ENCODE data around the gene TAF1C.

TAF1C gene

DNA sequence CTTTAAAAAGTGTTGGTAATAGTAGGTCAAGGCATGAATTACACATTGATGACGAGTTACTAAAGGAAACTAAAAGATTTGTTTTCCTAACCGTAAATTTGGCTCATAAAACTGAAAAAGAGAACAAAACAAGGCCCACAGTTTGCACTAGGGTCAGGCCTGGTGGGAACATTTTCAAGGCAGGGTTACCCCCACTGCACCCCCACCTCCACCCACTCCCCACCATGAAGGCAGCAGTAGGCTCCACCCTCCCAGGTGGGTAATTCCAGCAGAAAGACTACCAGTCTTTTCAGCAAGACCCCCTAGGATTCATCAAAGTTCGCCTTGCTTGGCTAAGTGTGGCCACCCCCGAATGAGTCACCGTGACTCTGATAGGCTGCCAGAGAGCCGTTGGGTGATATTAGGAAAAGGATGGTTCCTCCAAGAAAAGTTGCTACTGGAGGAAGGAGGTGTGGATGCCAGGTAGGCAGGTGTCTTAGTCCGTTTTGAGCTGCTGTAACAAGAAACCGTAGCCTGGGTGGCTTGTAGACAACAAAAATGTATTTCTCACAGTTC lies 33.1 kb downstream of the TAF1C start:
- DNase-seq = no peak

DNA sequence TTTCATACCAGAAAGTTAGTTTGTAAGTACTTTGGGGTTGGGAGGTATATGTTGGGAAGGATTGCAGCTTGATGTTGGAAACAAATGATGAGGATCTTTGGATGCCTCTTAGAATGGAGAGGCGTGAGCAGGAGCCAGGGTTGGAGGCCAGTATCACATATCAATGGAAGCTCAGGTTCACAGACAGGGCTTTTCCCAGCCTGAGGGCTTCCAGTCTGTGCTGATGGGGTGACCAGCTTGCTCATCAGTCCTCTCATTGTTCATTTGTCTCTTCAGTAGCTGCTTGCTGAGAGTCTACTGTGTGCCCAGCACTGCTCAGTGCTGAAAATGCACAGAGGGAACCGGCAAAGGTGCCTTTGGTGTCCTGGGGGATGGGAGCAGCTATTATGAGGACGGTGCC lies 35.9 kb downstream of the TAF1C start:
- no peak for DNase-seq

DNA sequence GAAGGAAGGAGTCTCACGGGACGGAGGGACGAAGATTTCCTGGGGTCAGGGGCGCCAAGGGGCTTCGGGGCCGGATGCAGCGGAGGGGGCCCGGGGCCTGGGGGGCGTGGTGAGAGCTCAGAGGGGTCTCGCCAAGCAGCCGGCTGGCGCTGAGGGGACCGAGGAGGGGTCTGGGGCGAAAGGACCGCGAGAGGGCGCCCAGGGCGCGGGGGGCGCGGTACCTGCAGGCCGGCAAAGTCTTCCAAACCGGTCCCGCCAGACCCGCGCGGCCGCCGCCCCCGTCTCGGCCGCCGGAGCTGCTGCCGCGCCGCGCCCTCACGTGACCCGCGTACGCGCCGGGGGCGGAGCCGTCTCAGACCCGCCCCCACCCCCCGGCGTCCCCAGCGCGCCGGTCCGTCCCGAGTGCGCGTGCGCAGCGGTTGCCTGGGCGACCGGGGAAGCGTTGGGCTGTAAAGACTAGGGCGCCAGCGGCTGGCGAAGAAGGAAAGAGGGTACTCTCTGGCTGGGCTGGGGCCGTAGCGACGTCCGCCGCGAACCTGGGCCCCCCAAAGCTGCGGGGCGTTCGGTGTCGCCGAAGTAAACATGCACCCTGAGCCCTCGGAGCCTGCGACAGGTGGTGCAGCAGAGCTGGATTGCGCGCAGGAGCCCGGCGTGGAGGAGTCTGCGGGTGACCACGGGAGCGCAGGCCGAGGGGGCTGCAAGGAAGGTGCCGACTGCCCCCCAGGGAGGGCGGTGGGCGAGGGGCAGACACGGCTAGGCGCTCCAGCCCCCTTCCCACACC lies 41.8 kb downstream of the TAF1C start, which contains the start of the genes DNAAF1 and HSDL1:
Gene DNAAF1, plus strand, starts transcription at position 450 of the 781 bp plus-strand sequence. Its CDS starts 133 bp downstream, at position 583.
Gene HSDL1, minus strand, starts transcription at position 319 of the 781 bp plus-strand sequence. CDS start 13,856 bp downstream, outside the sequence.
- peak; percentile 91 to 94 for DNase-seq

DNA sequence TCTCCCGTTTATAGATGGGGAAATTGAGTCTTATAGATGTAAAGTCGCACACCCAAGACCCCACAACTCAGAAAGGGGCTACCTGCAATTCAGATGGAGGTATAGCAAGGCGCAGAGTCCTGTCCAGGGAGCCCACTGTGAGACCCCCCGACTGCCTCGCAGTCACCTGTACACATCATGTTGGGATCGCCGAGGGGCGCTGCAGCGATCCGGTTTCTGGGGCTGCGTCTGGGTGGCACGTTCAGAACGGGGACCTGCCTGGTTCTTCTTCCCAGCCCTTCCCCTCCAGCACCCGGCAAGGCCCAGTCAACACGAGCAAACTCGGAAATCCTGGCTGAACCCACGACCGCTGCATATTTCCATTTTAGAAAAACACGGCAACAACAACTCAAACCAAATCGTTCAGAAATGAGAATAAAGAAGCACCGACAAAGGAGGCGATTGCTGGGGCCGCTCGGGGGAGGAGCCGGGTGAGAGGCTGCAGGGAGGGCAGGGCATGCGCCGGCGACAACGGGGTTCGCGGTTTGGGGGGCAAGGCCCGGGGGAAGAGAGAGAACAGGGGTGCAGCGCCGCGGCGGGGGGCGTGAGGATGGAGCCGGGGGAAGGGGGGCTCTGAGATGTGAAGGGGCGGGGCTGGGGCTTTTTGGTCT lies 42.5 kb downstream of the TAF1C start:
- DNase-seq = peak; percentile 18 to 47

DNA sequence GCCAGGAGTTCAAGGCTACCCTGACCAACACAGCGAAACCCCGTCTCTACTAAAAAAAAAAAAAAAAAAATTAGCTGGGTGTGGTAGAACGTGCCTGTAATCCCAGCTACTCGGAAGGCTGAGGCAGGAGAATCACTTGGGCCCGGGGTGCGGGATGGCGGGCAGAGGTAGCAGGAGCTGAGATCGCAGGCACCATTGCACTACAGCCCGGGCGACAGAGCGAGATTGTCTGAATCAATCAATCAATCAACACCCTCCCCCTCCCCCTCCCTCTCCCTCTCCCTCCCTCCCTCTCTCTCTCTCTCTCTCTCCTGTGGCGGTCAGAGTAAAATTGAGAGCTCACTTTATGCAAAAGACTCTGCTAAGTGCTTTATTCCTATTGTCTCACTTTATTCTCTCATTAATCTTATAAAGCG lies 43.1 kb downstream of the TAF1C start:
- DNase-seq = peak in 1 of 2 donors; percentile 1

DNA sequence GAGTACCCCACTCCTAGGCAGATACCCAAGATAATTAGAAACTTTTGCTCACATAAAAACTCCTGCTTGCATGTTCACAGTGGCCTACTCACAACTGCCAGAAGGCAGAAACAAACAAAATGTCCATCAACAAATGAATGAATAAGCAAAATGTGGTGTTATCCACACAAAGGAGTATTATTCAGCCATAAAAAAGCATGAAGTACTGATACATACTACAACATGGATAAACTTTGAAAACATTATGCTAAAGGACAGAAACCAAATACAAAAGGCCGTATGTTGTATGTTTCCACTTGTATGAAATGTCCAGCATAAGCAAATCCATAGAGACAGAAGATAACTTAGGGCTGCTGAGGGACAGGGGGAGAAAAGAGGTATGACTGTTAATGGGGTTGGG lies 43.8 kb downstream of the TAF1C start:
- no peak for DNase-seq

DNA sequence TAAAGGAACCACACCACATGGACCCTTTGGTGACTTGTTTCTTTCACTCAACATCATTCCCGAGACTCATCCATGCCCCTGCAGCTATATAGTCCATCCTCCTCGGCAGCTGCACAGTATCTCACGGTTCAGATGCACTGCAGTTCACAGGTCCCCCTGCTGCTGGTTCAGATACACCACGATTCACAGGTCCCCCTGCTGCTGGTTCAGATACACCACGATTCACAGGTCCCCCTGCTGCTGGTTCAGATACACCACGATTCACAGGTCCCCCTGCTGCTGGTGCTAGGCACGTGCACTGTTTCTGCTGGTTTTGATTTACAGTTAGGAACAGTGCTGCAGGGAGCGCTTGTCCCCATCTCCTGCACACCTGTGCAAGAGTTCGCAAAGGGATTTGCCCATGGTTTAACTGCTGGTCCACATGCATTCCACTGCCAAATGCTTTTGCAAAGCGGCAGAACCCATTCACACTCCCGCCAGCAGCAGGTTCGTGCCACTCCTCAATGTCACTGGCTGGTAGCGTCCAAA lies 45.6 kb downstream of the TAF1C start:
- peak; percentile 6 to 16 for DNase-seq

DNA sequence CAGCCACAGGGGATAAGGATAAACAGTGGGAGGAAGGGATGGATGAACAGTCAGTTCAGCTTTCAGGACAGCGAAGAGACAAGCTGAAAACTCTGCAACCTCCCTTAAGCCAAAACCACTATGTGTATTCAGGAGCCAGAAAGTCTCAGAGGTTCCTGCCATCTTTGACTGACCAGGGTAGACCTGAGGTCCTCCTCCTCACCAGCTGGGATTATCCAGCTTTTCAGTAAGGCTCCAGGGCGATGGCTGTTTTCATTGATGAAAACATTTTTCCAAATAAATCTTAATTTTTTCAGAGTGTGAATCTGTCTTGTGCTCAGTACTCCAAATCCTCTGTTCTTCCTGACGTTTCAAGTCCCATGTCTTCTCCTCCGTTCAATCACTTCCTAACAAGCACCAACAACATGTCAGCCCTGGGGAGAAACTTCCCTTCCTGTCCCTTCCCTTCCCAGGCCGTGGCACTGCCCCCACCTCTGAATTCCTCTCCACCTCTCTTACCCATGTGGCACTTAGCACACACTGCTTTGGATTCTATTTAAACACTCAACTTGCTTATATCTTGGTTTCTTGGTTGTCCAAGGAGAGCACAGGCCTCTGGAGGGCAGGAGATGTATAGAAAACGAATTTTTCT lies 47.1 kb downstream of the TAF1C start:
- DNase-seq = no peak

DNA sequence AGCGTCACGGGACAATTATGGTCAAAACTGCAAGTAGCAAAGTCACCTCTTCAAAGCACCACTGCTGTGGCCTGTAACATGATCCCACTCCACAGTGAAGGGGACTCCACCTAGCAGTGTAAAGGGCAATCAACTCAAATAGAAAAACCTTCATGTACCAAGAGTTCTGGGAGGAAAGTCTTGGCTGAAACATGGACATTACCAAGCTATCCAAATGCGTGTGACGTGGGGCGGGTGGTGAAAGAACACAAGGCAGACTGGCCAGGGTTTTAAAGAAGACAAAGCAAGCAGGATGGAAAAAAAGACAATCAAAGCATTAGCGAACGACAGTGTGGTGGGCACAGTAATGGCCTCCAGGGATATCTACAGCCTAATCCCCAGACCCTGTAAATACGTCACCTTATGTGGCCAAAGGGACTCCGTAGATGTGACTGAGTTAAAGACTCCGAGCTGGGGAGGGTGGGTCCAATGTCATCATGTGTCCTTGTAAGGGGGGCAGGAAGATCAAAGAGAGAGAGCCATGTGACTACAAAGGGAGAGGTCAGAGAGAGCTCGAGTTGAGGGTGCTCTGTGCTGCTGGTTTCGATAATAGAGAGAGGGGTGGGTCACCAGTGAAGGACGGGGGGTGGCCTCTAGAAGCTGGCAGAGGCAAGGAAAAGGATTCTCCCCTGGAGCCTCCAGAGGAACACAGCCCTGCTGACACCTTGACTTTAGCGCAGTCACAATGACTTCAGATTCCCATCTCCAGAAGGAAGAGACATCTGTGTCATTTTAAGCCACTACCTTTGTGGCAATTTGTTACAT lies 47.8 kb downstream of the TAF1C start:
- no peak for DNase-seq

DNA sequence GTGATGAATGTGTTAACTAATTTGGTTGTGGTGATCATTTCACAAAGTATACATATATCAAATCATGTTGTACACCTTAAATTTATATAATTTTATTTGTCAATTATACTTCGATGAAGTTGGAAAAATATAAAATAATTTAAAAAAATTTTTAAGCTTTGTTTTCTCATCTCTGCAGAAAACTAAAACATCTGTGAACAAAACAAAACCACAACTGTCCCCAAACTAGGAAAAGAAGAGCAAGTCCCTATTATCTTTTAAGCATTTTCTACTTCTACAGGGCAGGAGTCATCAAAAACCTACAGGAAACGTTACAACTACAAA lies 48.4 kb downstream of the TAF1C start:
- DNase-seq = no peak

DNA sequence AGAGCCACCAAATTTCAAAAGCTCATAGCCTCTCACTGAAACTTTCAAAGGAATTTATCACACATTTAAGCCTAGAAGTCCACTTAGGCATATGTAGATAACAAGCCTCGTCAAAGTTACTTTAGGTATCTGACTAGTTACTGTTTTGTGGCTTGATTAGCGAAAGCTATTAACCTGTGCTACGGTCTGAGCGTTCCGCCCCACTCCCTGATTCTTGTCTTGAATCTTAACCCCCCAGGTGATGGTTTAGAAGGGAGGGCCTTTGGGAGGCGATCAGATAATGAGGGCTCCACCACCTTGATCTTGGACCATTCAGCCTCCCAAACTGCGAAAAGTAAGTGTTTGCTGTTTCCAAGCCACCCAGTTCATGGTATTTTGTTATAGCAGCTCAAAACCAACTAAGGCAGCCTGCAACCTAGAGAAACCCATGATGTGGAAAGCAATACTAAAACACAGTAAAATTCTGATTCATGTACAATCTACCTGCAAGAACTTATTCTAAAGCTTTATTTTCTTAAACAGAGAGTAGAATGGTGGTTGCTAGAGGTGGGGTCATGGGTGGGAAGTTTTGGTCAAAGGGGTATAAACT lies 49.0 kb downstream of the TAF1C start:
- DNase-seq = no peak

DNA sequence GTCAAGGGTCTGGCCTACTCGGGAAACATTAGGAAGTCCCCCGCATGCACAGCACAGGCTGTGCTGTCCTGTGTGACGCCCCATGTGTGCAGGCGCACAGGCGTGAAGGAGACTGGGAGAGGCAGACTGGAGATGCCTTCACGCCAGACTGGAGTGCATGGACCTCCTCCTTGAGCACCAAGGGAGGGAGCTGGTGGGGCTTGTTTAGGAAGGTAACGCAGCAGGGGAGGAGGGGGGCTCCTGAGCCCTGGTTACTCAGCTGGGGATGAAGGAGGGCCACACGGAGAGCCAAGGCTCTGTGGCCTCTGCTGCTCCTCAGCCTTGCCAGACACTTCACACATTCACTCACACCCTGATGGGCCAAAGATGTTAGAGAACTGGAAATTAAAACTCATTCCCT lies 49.6 kb downstream of the TAF1C start:
- DNase-seq = no peak

DNA sequence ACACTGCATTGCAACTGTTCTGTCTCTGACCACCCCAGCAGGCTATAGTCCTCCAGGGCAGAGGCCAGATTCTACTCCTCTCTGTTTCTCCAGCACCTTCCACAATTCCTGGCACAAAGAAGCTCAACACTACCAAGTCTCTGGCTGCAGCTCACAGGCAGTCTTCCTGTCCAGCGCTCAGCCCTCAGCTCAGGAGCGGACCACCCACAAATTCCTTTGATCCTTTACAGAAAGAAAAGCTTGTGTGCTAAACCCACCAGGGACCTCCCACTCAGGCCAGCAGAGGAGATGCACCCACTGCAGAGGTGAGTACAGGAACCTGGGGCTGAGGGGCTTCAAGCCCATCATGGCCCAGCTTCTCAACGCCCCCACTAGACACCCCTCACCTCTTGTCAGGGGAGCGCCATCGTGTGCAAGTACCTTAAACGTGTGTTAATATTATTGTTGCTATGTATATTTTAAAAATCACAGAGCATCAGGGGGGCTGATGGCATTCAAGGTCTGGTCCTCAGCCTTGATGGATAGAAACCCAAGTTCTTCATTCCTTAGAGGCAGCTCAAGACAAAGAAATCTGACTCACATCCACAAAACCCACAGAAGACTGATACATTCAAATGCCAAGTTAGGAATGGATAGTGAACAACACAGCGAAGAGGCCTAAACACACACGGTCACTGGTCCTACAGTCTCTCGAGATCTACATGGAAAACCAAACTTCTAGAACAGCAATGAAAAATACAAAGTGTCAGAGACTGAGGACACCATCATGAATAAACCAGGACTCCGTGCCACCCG lies 50.3 kb downstream of the TAF1C start:
- DNase-seq = no peak

DNA sequence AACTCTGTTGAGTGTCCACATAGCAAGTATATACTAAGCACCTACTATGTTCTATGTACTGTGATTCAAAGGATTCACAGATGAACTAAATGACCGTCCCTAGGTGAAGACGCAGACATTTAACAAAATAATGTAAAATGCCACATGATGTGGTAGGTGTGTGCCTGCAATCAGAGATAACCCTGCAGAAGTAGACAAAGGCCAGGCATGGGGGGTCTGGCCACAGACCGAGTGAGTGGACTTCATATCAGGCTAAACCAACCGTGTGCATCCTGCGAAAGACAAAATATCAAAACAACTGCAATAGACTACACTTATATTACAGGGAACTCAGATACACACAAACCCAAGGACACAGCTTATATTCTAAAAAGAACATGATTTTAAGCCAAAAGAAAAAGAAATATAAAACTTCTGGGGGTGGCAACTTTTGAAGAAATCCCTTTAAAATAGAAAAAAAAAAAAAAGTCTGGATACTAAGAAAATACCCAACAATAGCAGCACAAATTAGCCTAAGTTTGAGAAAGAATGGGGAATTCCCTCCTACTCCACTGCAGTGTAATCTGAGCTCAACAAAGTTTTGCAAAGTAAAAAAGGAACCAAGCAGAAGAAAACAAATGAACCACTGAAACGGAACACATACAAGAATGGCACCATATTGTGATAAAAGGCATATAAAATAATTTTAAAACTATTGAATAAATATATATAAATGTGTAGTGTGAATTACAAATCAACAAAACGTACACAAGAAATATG lies 54.2 kb downstream of the TAF1C start:
- DNase-seq = no peak

DNA sequence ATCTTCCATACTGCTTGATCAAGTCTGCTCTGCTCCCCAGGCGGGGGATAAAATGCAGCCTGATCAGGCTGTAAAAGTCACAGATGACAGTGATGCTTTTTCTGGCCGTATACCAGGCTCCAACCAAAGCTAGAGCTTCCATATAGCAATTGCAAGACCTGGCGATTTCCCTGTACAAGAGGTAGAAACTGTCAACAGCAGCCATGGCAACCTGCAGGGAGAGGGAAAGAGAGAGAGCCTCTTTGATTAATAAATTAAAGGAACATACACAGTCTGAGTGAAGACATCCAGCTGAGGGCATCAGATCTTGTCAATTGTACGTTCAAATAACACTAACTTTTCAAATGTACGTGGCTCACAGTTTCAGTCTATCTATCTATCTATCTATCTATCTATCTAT lies 55.7 kb downstream of the TAF1C start:
- DNase-seq = no peak
